A549 (cell line): ENCODE data around the gene PRKN.

Source experiments
- BHLHE40 ChIP-seq: IDR thresholded peaks from 2 replicates; pipeline ENCODE4 v1.6.1; 2012; ENCODE audit warnings: low read depth, low read length, inconsistent platforms
- CEBPB ChIP-seq, 2 experiments: fragments of >200 bp in 1 of 2; sonication (Bioruptor Twin) in 1 of 2; formaldehyde crosslinking in 1 of 2; IDR thresholded peaks; 2 replicates each; pipeline ENCODE4 v1.6.1; 2012 to 2016
- CTCF ChIP-seq: fragments of >200 bp; sonication (Bioruptor Twin); formaldehyde crosslinking; IDR thresholded peaks from 3 replicates; pipeline ENCODE4 v1.5.1; 2016
- EHMT2 ChIP-seq: fragments of 200-600 bp; sonication (generic); IDR thresholded peaks from 2 replicates; pipeline ENCODE4 v1.6.1; 2016; ENCODE audit warnings: antibody characterized with exemption, low read depth, mild to moderate bottlenecking, moderate library complexity
- ESRRA ChIP-seq: fragments of 150-350 bp; IDR thresholded peaks from 2 replicates; pipeline ENCODE4 v1.6.1; 2014; ENCODE audit warnings: mild to moderate bottlenecking, low read length, borderline replicate concordance
- JUN ChIP-seq, 2 experiments: fragments of >200 bp; sonication (Bioruptor Twin); formaldehyde crosslinking; IDR thresholded peaks; 2 replicates in 1 of 2; 3 replicates in 1 of 2; pipeline ENCODE4 v1.6.1; 2016 to 2017
- NFE2L2 ChIP-seq: fragments of 150-350 bp; conservative IDR thresholded peaks from 2 replicates; pipeline ENCODE4 v1.6.1; 2014; ENCODE audit warnings: low read length
- NPAS2 ChIP-seq: fragments of 250-450 bp; sonication (Bioruptor Pico); IDR thresholded peaks from 2 replicates; pipeline ENCODE4 v1.8.0; 2022; ENCODE audit warnings: mild to moderate bottlenecking, moderate library complexity, borderline replicate concordance
- NR3C1 ChIP-seq: fragments of >200 bp; sonication (Bioruptor Twin); formaldehyde crosslinking; IDR thresholded peaks from 3 replicates; pipeline ENCODE4 v1.6.1; 2017
- PHF8 ChIP-seq: fragments of 200-600 bp; sonication (generic); IDR thresholded peaks from 2 replicates; pipeline ENCODE4 v1.6.1; 2016; ENCODE audit warnings: low read depth, mild to moderate bottlenecking, antibody characterized with exemption, moderate library complexity, borderline replicate concordance

- TF ChIP-seq CTCF (no peak), BHLHE40 (no peak), EHMT2 (no peak), NR3C1 (no peak), ESRRA (no peak), NPAS2 (CRISPR knock-in tag) (no peak), JUN (IDR thresholded peaks at IDR 0.05) (no peak), NFE2L2 (no peak), CEBPB (IDR thresholded peaks at IDR 0.05) (no peak), PHF8 (no peak)
Observed at GRCh38 chr6:161926324-161926723, 801.2 kb downstream of the PRKN start.
